GM12891 (cell line): ENCODE measurements around the gene RFX3.

ENCODE experiments used
- PAX5 ChIP-seq: IDR thresholded peaks from 2 replicates; pipeline ENCODE4 v1.6.1; 2011; ENCODE audit warnings: low read length, moderate library complexity, mild to moderate bottlenecking; ENCODE audit not compliant: insufficient read depth, severe bottlenecking
- POLR2A ChIP-seq: IDR thresholded peaks from 2 replicates; pipeline ENCODE4 v1.6.1; 2011; ENCODE audit warnings: low read depth, low read length, control low read depth
- POLR2AphosphoS5 ChIP-seq: IDR thresholded peaks from 2 replicates; pipeline ENCODE4 v1.6.1; 2011; ENCODE audit warnings: low read depth, low read length, control low read depth
- POU2F2 ChIP-seq: IDR thresholded peaks from 2 replicates; pipeline ENCODE4 v1.6.1; 2011; ENCODE audit warnings: low read depth, mild to moderate bottlenecking, control low read depth, low read length, moderate library complexity
- SPI1 ChIP-seq: IDR thresholded peaks from 2 replicates; pipeline ENCODE4 v1.6.1; 2011; ENCODE audit warnings: low read depth, low read length, control low read depth
- TAF1 ChIP-seq: IDR thresholded peaks from 2 replicates; pipeline ENCODE4 v1.6.1; 2011; ENCODE audit warnings: low read depth, low read length, control low read depth

DNA sequence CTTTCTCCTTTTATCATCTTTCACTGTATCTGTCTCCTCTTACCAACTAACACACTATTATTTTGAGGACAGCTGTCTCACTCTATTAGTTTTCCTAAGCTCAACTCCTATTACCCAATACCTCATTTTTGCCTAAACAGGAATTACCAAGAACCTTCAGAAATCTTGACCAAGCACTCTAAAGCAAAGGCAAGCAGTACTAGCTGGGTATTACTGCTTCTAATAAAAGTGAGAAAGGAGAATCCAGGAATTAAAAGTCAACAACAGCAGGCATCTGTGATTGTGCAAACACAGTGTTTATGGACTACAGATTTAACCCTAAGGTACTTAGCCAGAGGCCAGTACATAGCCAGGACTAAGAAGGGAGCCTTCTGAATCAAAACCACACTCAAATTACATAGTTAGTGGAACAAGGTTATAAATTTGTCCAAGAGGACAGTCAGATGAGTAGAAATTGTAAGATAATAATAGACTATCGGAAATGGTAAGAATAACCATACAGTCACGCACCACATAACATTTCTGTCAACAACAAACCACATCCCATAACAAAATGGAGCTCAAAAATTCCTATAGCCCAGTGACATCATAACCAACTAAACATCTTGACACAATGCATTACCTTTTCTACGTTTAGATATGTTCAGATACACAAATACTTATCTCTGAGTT, 8.3 kb downstream of the RFX3 start:
- TF ChIP-seq POLR2A (no peak), POLR2AphosphoS5 (no peak), PAX5 (no peak), TAF1 (no peak), POU2F2 (no peak), SPI1 (no peak)
